Limb (tissue), 2 donors: ENCODE data around the gene MAS1.
"Not testable (repeated sequence)": the region's sequence is repeated elsewhere in the genome, so short reads cannot be mapped to it uniquely, and the experiment has no call there.

Source experiments
- DNase-seq, 2 donors: peaks; one replicate each; pipeline ENCODE4 v3.0.0-alpha.2; 2016; ENCODE audit errors: extremely low spot score in 2 of 2

The MAS1 gene

GRCh38 chr6:159890792-159891191 is at the start of gene MAS1:
MAS1 (plus strand) TSS chr6:159890988; CDS start chr6:159906956, 15,968 bp downstream.
- DNase-seq: no peak

- DNase-seq: no peak
Measured at GRCh38 chr6:159842035-159842434, 48.8 kb upstream of the MAS1 start.

- DNase-seq: no peak
Measured at GRCh38 chr6:159844737-159845645, 45.8 kb upstream of the MAS1 start.

GRCh38 chr6:159848552-159848951 is 42.2 kb upstream of the MAS1 start:
- DNase-seq: not testable (repeated sequence)

- DNase-seq: not testable (repeated sequence)
Measured at GRCh38 chr6:159849851-159850250, 40.9 kb upstream of the MAS1 start.

- DNase-seq: no peak
Measured at GRCh38 chr6:159852877-159853276, 37.9 kb upstream of the MAS1 start.

GRCh38 chr6:159853754-159854153 is 37.0 kb upstream of the MAS1 start:
- DNase-seq: no peak

GRCh38 chr6:159854959-159855358 is 35.8 kb upstream of the MAS1 start:
- DNase-seq: no peak

- DNase-seq: no peak
Measured at GRCh38 chr6:159858259-159858658, 32.5 kb upstream of the MAS1 start.

- no peak for DNase-seq
Measured at GRCh38 chr6:159860482-159860881, 30.3 kb upstream of the MAS1 start.

- DNase-seq: no peak
Measured at GRCh38 chr6:159862103-159862502, 28.7 kb upstream of the MAS1 start.

- DNase-seq: peak; percentile 52 to 83
Measured at GRCh38 chr6:159863341-159863740, 27.4 kb upstream of the MAS1 start.

GRCh38 chr6:159865226-159865920 is 25.4 kb upstream of the MAS1 start:
- no peak for DNase-seq

GRCh38 chr6:159866286-159867247 is 24.2 kb upstream of the MAS1 start:
- no peak for DNase-seq

GRCh38 chr6:159871241-159871640 is 19.5 kb upstream of the MAS1 start:
- DNase-seq: no peak

GRCh38 chr6:159871906-159872305 is 18.9 kb upstream of the MAS1 start:
- no peak for DNase-seq

- peak; percentile 48 to 56 for DNase-seq
Measured at GRCh38 chr6:159874435-159874834, 16.4 kb upstream of the MAS1 start.

- no peak for DNase-seq
Measured at GRCh38 chr6:159875194-159875593, 15.6 kb upstream of the MAS1 start.

- no peak for DNase-seq
Measured at GRCh38 chr6:159876242-159876641, 14.5 kb upstream of the MAS1 start.

GRCh38 chr6:159877256-159877808 is 13.5 kb upstream of the MAS1 start:
- no peak for DNase-seq

- DNase-seq: no peak
Measured at GRCh38 chr6:159878341-159878740, 12.4 kb upstream of the MAS1 start.
